HG03354 (cell line): ENCODE measurements around the gene RSBN1.
A peak's percentile ranks its signal among the peaks of the same experiment; 100 is the strongest.

Experiments used
- ATAC-seq: cut with Tn5 transposase; IDR thresholded peaks from one replicate; pipeline ENCODE4 v1.9.1; 2021; ENCODE audit warnings: mild to moderate bottlenecking; ENCODE audit not compliant: unreplicated experiment, poor library complexity, severe bottlenecking

Gene RSBN1

GRCh38 chr1:113784104-113784779 lies 28.0 kb downstream of the RSBN1 start:
- ATAC-seq = peak; percentile 78

GRCh38 chr1:113783254-113784103 lies 28.8 kb downstream of the RSBN1 start:
- ATAC-seq = peak; percentile 83

DNA sequence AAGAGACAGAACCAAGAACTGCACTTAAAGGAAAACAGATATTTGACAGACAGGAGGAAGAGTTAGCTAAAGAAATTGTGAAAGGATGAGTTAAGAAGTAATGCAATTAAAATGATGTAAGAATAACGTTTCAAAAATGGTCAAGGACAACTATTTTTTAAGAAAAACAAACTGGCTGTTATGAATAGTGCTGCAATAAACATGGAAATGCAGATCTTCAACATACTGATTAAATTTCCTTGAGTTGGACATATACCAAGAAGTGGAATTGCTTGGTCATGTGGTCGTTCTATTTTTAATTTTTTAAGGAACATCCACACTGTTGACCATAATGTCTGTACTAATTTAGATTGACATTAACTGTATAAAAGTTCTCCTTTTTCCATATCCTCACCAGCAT lies 29.9 kb downstream of the RSBN1 start:
- no peak for ATAC-seq

DNA sequence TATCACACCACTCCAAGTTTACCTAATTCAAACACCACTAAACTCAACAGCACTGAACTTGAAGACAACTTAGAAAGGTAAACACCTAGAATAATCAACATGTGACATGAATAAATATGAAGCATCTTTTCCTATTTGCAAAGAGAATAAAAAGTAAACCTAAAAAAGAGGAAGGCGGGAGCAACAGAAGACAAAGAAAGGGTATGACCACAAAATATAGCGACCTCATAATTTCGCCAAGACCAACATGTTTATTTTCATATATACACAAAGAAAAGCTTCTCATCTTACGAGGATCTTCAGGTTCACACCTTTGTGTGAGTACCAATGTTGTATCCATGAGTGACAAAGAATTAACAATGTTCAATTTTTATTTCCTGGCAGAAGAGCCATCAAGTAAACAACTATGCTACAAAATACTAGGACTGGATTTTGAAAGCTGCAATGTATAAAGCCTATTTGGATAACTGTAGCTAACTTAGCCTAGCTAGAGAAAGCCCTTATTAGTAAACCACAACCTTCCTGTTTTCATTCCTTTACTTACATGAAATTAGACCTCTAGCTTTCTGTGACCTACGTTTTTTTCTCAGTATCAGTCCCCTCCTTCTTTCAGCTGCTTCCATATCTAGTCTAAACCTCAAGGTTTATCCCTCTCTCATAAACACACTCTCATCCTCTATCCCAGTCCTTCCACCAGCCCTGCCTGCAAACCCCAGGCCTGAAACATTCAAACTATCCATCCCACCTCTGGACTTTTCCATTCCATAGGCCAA lies 31.7 kb downstream of the RSBN1 start:
- ATAC-seq = peak; percentile 30

- no peak for ATAC-seq
Observed at GRCh38 chr1:113779542-113779941, 32.7 kb downstream of the RSBN1 start.

- no peak for ATAC-seq
Observed at GRCh38 chr1:113777561-113777960, 34.7 kb downstream of the RSBN1 start.

DNA sequence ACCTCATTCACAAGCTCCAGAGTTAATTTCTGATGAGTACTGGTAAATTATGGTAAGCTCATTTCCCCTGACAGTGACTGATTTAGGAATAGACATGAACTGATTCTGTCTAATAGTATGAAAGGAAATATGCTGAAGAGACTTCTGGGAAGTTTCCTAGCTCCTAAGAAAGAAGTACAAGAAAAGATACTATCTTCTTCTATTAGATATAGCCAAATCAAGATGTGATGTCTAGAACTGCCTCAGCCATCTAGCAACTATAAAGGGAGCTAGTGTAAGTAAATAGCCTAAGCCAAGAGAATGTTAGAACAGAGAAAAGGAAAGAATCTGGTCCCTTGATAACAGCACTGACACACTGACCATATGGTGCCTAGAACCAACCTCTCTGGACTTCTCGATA lies 42.2 kb downstream of the RSBN1 start:
- ATAC-seq = no peak

DNA sequence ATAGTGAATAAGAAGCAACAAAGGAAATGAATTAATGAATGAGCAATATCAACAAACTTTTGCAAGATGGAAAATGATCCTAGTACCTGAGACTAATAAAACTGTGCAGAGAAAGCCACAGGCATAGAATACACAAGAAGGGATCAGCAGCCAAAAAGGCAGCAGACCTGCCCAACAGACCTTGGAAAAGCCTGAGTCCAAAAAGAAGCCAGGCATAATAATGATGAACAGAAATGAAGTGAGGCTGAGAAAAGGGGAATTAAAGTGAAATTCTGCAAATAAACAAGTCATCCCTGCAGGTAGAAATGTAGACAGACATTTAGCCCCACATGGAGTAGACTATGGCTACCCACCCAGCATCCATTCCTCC lies 42.7 kb downstream of the RSBN1 start:
- ATAC-seq = no peak

DNA sequence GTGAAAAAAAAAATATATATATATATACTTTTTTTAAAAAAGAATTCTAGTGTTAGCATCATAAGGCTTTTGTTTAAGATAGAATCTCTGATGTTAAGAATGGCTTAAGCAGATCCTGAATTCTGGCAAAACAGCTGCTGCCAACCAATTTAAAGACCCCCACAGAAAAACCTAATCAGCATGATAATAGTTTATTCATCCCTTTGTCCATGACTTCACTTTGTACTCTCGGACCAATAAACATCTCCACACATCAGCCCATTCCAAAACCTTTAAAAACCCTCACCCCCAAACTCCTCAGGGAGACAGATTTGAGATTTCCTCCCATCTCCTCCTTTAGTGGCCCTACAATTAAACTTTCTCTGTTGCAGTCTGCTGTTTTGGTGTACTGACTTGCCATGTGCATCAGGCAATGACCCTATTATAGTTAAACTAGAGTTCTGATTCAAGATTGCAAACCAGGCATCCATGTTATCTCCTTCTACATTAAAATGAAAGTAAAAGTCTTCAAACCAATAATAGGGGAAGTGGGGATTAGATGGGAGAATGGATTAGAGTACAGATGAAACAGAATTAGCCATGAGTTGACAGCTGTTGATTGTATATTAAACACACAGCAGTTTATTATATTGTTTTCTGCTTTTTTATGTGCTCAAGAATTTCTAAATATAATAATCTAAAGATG lies 43.2 kb downstream of the RSBN1 start:
- ATAC-seq = no peak

GRCh38 chr1:113765306-113766230 lies 46.7 kb downstream of the RSBN1 start:
- ATAC-seq = no peak

DNA sequence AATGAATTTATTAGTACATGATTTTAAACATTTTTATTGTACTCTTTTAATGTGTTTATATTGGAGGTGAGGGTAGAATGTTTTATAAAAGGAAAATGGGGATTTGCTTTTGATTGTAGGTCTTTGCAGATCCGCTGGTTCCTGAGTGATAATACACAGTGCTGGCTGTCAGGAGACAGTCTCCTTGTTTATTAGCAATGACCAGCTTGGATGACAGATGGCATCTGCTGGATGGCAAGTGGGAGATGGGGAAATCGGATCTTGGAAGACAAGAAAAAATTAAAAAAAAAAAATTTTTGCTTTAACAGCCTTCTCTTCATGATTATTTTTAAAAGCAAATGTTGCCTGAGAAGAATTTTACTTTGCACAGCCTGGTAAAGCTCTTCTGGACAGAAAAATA lies 48.6 kb downstream of the RSBN1 start:
- ATAC-seq = no peak

DNA sequence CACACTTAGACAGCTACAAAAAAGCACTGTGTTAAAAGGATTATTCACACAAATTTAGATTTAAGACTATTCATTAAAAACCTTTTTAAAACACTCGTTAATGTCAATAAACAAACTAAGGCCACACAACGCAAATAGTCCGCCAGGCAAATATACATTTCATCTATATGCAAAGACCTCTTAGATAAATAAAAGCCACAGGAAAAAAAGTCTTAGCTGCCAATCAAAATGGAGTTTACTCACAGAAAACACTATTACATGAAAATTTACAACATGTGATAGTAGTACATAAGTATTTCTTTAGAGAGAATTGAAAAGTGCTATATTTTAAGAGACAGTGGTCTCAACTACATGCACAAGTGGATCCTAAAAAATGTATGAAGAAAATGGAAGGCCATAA lies 50.3 kb downstream of the RSBN1 start:
- no peak for ATAC-seq

DNA sequence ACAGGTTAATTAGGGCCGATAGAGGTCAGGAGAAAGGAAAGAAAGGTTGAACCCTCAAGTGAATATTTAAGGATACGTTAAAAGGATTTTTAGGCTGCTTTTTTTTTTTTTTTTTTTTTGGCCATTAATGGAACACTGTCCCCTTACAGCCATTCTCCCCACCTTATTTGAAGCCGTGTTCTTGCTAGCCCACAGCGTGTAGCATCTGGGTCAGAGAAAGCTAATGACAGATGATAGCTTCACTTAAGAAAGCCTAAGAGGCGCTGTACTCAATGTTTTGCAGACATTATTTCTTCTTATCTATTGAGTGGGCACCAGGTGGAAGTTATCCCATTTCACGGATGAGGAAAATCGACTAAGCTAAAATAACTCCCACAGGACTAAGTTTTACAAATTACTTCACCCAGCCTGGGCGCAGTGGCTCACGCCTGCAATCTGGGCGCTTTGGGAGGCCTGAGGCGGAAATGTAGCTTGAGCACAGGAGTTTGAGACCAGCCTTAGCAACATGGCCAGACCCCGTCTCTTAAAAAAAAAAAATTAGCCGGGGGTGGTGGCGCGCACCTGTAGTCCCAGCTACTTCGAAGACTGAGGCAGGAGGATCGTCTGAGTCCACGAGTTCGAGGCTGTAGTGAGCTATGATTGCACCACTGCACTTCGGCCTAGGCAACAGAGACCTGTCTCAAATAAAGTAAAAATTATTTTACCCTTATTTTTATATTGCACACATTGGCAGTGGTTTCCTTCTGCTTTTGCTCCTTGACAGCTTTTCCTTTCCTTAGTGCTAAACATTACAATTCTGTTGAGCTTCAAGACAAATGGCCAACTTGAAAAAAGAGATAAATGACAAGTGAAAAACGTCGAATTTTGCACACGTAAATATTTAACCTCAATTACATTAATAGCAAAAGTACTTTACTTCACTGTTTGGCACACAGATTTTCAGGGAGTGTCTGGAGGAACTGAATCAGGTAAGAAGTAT lies 51.9 kb downstream of the RSBN1 start:
- ATAC-seq = no peak

GRCh38 chr1:113759333-113760101 lies 52.8 kb downstream of the RSBN1 start, which contains the start of gene PHTF1:
PHTF1 (minus strand) TSS chr1:113759486; CDS start chr1:113758703, 783 bp downstream.
- peak; percentile 87 for ATAC-seq

- peak; percentile 68 for ATAC-seq
Observed at GRCh38 chr1:113758631-113759332, 53.5 kb downstream of the RSBN1 start.

- no peak for ATAC-seq
Observed at GRCh38 chr1:113756461-113756860, 55.8 kb downstream of the RSBN1 start.
